HepG2 (cell line): ENCODE measurements around the gene MRPS5. TPM values are rescaled to one million over a fixed set of nuclear protein-coding genes. Genes with fewer than 3 reads are reported as not detected.

Experiments used
- ASH2L ChIP-seq: fragments of 300-600, 200-600 bp; sonication (generic); IDR thresholded peaks from 2 replicates; pipeline ENCODE4 v1.7.0; 2017; ENCODE audit warnings: low read depth, mild to moderate bottlenecking, moderate library complexity, mixed read lengths, low read length; ENCODE audit not compliant: insufficient read length
- ATAD3A ChIP-seq: sonication (generic); formaldehyde crosslinking; IDR thresholded peaks from 2 replicates; pipeline ENCODE4 v1.4.0; 2020; ENCODE audit warnings: missing genetic modification reagents
- FOXA1 ChIP-seq, 2 experiments: fragments of 450-650 bp in 1 of 2; sonication (generic) in 1 of 2; formaldehyde crosslinking in 1 of 2; IDR thresholded peaks; 2 replicates each; pipeline versions ENCODE4 v1.4.0 to v1.6.1; 2016 to 2020; ENCODE audit warnings: missing genetic modification reagents in 1 of 2
- HDAC2 ChIP-seq: sonication (generic); formaldehyde crosslinking; IDR thresholded peaks from 2 replicates; pipeline ENCODE4 v1.4.0; 2020; ENCODE audit warnings: missing genetic modification reagents
- KMT2A ChIP-seq: sonication (generic); formaldehyde crosslinking; IDR thresholded peaks from 2 replicates; pipeline ENCODE4 v1.4.0; 2020; ENCODE audit warnings: missing genetic modification reagents
- NRL ChIP-seq: sonication (generic); formaldehyde crosslinking; IDR thresholded peaks from 2 replicates; pipeline ENCODE4 v1.5.0; 2020; ENCODE audit warnings: missing genetic modification reagents, mild to moderate bottlenecking, moderate library complexity, borderline replicate concordance
- RCOR2 ChIP-seq: IDR thresholded peaks from 2 replicates; pipeline ENCODE4 v1.6.1; 2016; ENCODE audit warnings: missing biosample characterization, missing genetic modification reagents
- SP4 ChIP-seq: sonication (generic); formaldehyde crosslinking; IDR thresholded peaks from 2 replicates; pipeline ENCODE4 v1.8.1; 2023; ENCODE audit warnings: mild to moderate bottlenecking, missing genetic modification reagents
- ZEB1 ChIP-seq: IDR thresholded peaks from 2 replicates; pipeline ENCODE4 v1.6.1; 2012; ENCODE audit warnings: mild to moderate bottlenecking, low read depth, inconsistent platforms; ENCODE audit not compliant: insufficient replicate concordance
- ZNF44 ChIP-seq: sonication (generic); formaldehyde crosslinking; IDR thresholded peaks from 2 replicates; pipeline ENCODE4 v1.5.1; 2020; ENCODE audit warnings: mild to moderate bottlenecking, missing genetic modification reagents
- ZNF569 ChIP-seq: sonication (generic); formaldehyde crosslinking; IDR thresholded peaks from 2 replicates; pipeline ENCODE4 v1.5.0; 2020; ENCODE audit warnings: mild to moderate bottlenecking, missing genetic modification reagents, moderate library complexity, borderline replicate concordance
- ZNF773 ChIP-seq: sonication (generic); formaldehyde crosslinking; IDR thresholded peaks from 2 replicates; pipeline ENCODE4 v1.4.0; 2020; ENCODE audit warnings: missing genetic modification reagents, borderline replicate concordance
- ZNF879 ChIP-seq: sonication (generic); formaldehyde crosslinking; IDR thresholded peaks from 2 replicates; pipeline ENCODE4 v1.8.1; 2023; ENCODE audit warnings: missing genetic modification reagents
- ZUFSP ChIP-seq: sonication (generic); formaldehyde crosslinking; IDR thresholded peaks from 2 replicates; pipeline ENCODE4 v1.9.0; 2021; ENCODE audit warnings: missing genetic modification reagents, mild to moderate bottlenecking, borderline replicate concordance
- polyA plus RNA-seq, 8 experiments: library from polyadenylated mRNA; depleted of rRNA in 3 of 8; stranded (reverse) in 7 of 8; unstranded in 1 of 8; fragments of >200 nt; fragmentation: Illumina TruSeq in 4 of 8; extraction: Trizol in 4 of 8; gene quantifications; 2 replicates each; pipeline versions ENCODE4 v1.2.1 to v1.2.3, GENCODE V29; 2011 to 2016; ENCODE audit warnings: low read depth in 4 of 8, missing spikeins in 1 of 8, mixed read lengths in 1 of 8; ENCODE audit not compliant: insufficient read depth in 1 of 8
- total RNA-seq, 5 experiments: library from RNA; depleted of rRNA; stranded (reverse); fragments of >200 nt; fragmentation: Illumina TruSeq; extraction: Trizol; gene quantifications; 2 replicates each; pipeline ENCODE4 v1.2.3, GENCODE V29; 2016; ENCODE audit warnings: low read depth in 1 of 5
- TF ChIP-seq, protein P1 (sequence below): IDR thresholded peaks from 2 replicates; pipeline ENCODE4 v1.6.1; 2012; ENCODE audit warnings: low read depth, low read length, improper control_type of control experiment
- TF ChIP-seq, protein P2 (sequence below): sonication (generic); formaldehyde crosslinking; IDR thresholded peaks from 2 replicates; pipeline ENCODE4 v1.4.0; 2020; ENCODE audit warnings: missing genetic modification reagents
- TF ChIP-seq, protein P3 (sequence below): sonication (generic); formaldehyde crosslinking; IDR thresholded peaks from 2 replicates; pipeline ENCODE4 v1.4.0; 2020; ENCODE audit warnings: missing genetic modification reagents, borderline replicate concordance

The MRPS5 gene
- total and polyA plus RNA-seq, 2 of the 13 experiments (the other 11 are each of a cell fraction or from before 2014, with no cell fraction given): 98.8 to 134 TPM

DNA sequence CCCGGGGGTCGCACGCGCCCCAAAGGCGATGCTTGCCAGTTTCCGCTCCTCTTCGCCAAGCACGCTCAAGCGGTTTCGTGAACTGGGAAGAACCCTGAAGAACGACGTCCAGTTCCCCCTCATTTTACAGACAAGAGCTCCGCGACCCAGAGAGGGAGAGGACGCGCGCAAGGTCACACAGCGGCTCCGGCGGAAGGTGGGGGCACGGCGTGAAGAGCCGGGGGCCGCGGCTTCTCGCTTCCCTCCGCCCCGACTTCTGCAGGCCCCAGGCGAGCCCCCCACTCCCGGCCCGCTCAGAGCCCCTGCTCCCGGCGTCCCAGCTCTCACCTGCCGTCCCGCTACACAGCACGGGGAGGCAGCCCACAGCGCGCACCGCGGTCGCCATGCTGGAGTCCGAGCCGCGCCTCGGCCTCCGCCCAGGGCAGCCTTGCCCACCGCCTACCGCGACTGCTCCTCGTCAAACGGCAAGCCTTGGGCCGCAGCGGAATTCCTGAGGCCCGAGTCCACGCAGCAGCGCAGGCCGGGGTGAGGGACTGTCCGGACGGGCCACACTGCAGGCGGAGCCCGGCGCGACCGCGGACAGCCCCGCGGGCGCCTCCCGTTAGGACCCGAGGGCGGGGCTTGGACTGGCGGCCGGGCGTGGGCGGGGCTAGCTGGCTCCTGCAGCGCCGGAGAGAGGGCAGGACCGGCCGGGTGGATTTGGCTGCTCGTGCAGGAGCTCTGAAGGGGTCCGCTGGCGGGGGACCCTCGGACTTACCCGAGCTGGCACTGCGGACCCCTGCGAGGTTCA lies at the start of gene MRPS5 (continued):
- TF ChIP-seq, protein P1, sequence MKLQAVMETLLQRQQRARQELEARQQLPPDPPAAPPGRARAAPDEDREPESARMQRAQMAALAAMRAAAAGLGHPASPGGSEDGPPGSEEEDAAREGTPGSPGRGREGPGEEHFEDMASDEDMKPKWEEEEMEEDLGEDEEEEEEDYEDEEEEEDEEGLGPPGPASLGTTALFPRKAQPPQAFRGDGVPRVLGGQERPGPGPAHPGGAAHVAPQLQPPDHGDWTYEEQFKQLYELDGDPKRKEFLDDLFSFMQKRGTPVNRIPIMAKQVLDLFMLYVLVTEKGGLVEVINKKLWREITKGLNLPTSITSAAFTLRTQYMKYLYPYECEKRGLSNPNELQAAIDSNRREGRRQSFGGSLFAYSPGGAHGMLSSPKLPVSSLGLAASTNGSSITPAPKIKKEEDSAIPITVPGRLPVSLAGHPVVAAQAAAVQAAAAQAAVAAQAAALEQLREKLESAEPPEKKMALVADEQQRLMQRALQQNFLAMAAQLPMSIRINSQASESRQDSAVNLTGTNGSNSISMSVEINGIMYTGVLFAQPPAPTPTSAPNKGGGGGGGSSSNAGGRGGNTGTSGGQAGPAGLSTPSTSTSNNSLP: no peak
- TF ChIP-seq ATAD3A (no peak), ZNF879 (CRISPR knock-in tag) (no peak), KMT2A (CRISPR knock-in tag) (peak; percentile 96), SP4 (CRISPR knock-in tag) (peak; percentile 92), ASH2L (peak; percentile 97), ZNF773 (CRISPR knock-in tag) (peak; percentile 59; the same call in 1 of the 2 replicates), HDAC2 (CRISPR knock-in tag) (peak; percentile 36), NRL (CRISPR knock-in tag) (peak; percentile 93), ZNF569 (CRISPR knock-in tag) (no peak), RCOR2 (CRISPR knock-in tag) (peak; percentile 85; the same call in 1 of the 2 replicates), ZNF44 (CRISPR knock-in tag) (no peak), FOXA1 (IDR thresholded peaks at IDR 0.05) (no peak), FOXA1 (CRISPR knock-in tag; IDR thresholded peaks at IDR 0.05) (0 out of 2 replicates have a peak, but pooled peaks have one; percentile 6), ZUFSP (CRISPR knock-in tag) (no peak), ZEB1 (peak; percentile 57)
- TF ChIP-seq, protein P2, sequence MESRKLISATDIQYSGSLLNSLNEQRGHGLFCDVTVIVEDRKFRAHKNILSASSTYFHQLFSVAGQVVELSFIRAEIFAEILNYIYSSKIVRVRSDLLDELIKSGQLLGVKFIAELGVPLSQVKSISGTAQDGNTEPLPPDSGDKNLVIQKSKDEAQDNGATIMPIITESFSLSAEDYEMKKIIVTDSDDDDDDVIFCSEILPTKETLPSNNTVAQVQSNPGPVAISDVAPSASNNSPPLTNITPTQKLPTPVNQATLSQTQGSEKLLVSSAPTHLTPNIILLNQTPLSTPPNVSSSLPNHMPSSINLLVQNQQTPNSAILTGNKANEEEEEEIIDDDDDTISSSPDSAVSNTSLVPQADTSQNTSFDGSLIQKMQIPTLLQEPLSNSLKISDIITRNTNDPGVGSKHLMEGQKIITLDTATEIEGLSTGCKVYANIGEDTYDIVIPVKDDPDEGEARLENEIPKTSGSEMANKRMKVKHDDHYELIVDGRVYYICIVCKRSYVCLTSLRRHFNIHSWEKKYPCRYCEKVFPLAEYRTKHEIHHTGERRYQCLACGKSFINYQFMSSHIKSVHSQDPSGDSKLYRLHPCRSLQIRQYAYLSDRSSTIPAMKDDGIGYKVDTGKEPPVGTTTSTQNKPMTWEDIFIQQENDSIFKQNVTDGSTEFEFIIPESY (CRISPR knock-in tag): no peak
- TF ChIP-seq, protein P3, sequence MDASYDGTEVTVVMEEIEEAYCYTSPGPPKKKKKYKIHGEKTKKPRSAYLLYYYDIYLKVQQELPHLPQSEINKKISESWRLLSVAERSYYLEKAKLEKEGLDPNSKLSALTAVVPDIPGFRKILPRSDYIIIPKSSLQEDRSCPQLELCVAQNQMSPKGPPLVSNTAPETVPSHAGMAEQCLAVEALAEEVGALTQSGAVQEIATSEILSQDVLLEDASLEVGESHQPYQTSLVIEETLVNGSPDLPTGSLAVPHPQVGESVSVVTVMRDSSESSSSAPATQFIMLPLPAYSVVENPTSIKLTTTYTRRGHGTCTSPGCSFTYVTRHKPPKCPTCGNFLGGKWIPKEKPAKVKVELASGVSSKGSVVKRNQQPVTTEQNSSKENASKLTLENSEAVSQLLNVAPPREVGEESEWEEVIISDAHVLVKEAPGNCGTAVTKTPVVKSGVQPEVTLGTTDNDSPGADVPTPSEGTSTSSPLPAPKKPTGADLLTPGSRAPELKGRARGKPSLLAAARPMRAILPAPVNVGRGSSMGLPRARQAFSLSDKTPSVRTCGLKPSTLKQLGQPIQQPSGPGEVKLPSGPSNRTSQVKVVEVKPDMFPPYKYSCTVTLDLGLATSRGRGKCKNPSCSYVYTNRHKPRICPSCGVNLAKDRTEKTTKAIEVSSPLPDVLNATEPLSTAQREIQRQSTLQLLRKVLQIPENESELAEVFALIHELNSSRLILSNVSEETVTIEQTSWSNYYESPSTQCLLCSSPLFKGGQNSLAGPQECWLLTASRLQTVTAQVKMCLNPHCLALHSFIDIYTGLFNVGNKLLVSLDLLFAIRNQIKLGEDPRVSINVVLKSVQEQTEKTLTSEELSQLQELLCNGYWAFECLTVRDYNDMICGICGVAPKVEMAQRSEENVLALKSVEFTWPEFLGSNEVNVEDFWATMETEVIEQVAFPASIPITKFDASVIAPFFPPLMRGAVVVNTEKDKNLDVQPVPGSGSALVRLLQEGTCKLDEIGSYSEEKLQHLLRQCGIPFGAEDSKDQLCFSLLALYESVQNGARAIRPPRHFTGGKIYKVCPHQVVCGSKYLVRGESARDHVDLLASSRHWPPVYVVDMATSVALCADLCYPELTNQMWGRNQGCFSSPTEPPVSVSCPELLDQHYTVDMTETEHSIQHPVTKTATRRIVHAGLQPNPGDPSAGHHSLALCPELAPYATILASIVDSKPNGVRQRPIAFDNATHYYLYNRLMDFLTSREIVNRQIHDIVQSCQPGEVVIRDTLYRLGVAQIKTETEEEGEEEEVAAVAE (CRISPR knock-in tag): peak; percentile 84; the same call in 1 of the 2 replicates
